DOHH2 (cell line): ENCODE data around the gene LIMD2.

ENCODE experiments used
- EZH2phosphoT487 ChIP-seq: fragments of 200-600 bp; sonication (generic); IDR thresholded peaks from 2 replicates; pipeline ENCODE4 v1.6.1; 2017; ENCODE audit warnings: borderline replicate concordance, mild to moderate bottlenecking, antibody characterized with exemption, low read length, moderate library complexity, mixed read lengths
- TF ChIP-seq, protein P1 (sequence below): fragments of 200-600 bp; sonication (generic); IDR thresholded peaks from one replicate; pipeline ENCODE4 v1.5.1; 2014; ENCODE audit warnings: antibody characterized with exemption, mild to moderate bottlenecking, low read depth, low read length; ENCODE audit not compliant: poor library complexity, severe bottlenecking

DNA sequence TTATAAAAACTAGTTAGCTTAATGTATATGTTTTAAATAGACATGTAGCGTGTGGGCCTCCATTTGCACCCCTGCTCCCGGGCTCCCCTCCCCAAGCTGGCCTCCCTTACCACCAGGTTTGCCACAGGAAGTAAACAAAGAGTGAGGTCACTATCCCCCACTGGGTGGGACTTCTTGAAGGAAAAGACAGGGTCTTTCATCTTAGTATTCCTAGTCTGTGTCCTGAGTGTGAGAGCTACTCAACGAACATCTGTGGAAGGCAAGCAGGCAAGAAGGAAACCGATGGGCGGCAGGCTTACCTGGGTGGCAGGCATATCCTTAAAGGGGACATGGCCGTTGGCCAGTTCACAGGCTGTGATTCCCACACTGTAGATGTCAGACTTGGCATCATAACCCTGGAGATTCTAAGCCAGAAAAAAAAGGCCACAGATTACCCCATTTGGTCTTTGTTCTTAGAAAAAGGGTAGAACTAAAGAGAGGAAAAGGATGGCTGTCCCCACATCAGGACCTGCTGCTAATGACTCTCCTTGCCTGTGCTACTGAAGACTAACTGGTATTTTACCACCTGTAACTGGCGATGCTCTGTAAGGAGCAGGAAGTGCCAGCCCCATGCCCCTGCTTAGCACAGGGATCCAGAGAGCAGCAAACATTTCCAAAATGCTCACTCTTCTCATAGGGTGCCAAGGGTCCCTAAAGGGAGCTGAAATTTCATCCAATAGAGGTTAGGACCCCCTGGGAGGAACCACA is 6.6 kb upstream of the LIMD2 start:
- TF ChIP-seq, protein P1, sequence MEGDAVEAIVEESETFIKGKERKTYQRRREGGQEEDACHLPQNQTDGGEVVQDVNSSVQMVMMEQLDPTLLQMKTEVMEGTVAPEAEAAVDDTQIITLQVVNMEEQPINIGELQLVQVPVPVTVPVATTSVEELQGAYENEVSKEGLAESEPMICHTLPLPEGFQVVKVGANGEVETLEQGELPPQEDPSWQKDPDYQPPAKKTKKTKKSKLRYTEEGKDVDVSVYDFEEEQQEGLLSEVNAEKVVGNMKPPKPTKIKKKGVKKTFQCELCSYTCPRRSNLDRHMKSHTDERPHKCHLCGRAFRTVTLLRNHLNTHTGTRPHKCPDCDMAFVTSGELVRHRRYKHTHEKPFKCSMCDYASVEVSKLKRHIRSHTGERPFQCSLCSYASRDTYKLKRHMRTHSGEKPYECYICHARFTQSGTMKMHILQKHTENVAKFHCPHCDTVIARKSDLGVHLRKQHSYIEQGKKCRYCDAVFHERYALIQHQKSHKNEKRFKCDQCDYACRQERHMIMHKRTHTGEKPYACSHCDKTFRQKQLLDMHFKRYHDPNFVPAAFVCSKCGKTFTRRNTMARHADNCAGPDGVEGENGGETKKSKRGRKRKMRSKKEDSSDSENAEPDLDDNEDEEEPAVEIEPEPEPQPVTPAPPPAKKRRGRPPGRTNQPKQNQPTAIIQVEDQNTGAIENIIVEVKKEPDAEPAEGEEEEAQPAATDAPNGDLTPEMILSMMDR = no peak
- TF ChIP-seq EZH2phosphoT487 = no peak
